ENCODE results near the gene APC2. TPM values are rescaled to one million over a fixed set of nuclear protein-coding genes. Genes with fewer than 3 reads are reported as not detected.

APC2 gene
- not detected in 2 replicates for total RNA-seq (2014; rRNA removed; shearing (Covaris generic); ENCODE audit: low replicate concordance)

DNA sequence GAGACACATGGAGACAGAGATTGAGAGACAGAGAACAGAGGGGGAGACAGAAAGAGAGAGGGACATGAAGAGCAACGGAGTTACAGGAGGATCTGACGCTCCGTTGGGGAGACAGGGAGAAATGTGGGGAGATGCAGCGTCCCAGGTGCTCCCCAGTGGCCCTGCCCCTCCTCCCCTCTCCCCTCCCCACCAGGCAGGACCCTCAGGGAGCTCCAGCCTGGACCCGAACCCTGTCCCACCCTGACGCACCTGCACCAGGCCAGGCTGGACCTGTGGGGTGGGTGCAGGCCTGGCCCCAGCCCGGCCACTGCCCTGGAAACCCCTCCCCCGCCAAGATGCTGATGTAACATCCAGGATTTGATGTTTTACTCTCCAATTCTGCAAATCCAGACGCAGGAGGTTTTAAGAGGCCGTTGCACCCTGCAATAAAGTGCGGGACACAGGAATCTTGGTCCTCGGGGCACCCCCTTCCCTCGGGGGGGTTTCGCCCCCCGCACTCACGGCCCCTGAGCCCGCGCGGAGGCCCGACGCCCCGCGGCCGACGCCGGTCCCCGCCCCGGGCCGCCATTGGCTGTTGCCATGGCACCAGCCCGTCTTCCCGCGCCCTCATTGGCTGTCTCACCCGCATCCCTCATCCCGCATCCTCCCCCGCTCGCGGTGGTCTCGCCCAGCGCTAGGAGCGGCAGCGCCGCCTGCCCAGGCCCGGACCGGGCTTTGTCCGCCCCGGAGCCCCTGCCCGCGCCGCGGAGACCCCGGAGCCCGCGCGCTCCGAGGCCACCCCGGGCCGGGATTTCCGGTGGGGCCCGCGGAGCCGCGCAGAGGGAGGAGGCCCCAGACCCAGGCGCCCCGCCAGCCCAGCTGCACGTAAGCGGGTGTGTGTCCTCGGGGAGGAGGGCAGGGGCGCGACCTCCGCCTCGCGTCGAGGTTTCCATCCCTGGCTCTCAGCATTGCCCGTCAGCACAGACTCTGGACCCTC is at the start of gene APC2:
Gene APC2, plus strand, starts transcription at position 655 of the 976 bp plus-strand sequence. CDS start 2,881 bp downstream, outside the sequence.
- DNase-seq (ENCODE audit: low read depth) = no peak
- in situ Hi-C loops (cut with HindIII; ENCODE audit: low pct_unique_long_range_greater_than_20kb, low sequenced_read_pairs) = no loop called here

DNA sequence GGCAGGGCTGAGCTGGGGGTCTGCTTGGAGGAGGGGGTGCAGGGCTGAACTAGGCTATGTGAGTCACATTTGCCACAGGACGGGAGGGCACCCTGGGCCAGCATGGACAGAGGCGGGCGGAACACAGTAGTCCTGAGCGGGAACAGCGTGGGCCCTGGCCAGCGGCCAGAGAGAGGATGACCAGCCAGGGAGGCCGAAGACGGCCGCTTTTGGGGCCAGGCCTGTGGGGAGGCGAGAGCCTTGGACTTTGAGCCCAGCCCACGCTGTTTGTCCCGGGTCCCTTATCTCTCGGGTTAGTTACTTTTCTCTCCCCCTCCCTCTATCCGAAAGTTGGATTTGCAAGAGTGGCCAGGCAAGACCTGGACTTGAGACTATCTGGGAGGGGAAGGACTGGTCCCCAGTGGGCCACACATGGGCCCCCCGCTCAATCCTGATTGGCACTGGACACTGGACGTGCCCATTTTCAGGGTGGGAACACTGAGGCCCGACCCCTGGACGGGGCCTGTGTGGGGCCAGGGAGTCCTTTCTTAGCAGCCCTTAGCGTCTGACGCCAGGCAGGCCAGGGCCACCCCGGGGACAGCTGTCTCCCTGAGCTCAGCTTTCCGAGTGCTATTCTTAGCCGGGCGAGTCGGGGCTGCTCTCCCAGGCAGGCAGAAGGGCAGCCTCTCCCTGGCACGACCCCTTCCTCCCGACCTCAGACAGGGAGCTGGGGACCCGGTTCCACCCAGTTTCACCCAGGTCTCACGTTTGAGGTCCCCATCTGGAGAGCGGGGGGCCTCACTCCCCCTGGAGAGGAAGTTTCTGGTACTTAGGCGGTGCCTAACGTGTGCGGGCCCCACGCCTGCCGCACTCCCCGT is 49.4 kb upstream of the APC2 start:
- in situ Hi-C loops (cut with HindIII; ENCODE audit: low pct_unique_long_range_greater_than_20kb, low sequenced_read_pairs) = no loop called here
- no peak for DNase-seq (ENCODE audit: low read depth)

DNA sequence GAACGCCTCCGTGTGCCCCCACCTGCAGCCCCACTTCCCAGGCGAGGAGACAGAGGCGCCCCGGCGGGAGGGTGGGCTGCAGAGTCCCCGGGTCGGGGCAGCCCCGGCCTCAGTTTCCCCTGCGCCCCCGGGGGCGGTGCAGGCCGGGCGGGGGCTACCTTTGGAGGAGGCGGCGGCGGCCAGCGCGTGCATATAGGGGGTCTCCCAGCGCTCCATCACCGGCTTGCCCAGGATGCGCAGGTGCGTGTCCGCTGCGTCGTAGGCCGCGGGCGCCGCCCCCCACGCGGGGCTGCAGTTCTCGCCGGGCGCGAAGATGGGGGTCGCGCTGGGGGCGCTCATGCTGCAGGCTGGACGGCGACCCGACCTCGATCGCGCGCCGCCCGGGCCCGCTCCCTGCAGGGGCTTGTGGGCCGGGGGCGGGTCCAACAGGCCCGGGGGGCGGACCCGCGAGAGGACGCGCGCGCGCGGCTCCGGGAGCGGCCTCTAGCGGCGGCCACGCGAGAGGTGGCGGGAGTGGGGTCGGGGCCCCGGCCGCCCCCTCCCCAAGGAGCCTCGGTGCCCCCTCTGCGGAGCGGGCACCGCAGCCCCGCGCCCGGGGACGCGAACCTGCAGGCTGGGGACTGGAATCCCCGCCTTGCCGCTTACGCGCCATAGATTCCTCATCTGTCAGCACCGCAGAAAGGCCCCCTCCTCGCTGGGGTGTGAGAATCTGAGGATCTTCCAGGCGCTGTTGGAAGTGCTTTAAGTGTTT is 48.6 kb upstream of the APC2 start, which contains the start of gene GAMT:
Gene GAMT, minus strand, starts transcription at position 405 of the 751 bp plus-strand sequence. Its CDS starts 66 bp downstream, at position 339.
- DNase-seq (ENCODE audit: low read depth) = no peak
- in situ Hi-C loops (cut with HindIII; ENCODE audit: low pct_unique_long_range_greater_than_20kb, low sequenced_read_pairs) = no loop called here

GRCh38 chr19:1401889-1402217 is 48.1 kb upstream of the APC2 start:
- no peak for DNase-seq (ENCODE audit: low read depth)
- in situ Hi-C loops (cut with HindIII; ENCODE audit: low pct_unique_long_range_greater_than_20kb, low sequenced_read_pairs) = no loop called here

- in situ Hi-C loops (cut with HindIII; ENCODE audit: low pct_unique_long_range_greater_than_20kb, low sequenced_read_pairs) = no loop called here
- no peak for DNase-seq (ENCODE audit: low read depth)
Observed at GRCh38 chr19:1402411-1403070, 47.4 kb upstream of the APC2 start.

DNA sequence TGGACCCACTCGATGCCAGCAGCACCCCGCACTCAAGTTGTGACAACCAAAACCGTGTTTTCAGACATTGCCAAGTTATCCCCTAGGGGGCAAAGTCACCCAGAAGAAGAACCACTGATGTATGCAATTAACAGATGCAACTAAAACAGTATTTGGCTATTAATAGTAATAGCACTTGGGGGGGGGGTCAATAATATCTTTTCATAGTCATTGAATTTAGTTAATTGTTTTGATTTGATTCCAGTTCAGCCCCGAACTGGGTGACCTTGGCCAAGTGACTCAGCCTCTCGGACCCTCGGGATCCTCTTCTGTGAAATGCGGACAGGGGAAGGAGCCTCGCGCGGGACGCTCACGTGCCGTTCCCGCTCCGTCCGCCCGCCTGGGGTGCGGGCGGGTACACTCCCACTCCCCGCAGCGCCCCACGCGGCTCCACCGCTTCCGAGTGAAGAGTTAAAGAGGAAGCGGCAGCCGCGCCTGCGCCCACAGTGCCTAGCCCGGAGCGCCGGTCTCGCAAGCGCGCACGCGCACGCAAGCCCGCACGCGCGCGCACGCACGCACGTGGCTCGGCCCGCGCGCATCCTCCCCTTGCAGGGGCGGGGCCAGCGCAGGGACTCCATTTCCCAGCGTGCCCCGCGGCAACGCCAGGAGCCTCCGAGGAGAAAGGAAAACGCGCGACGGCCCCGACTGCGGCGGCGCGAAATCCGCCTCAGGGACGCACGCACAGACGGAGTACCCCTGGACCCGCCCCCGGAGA is 43.0 kb upstream of the APC2 start:
- in situ Hi-C loops (cut with HindIII; ENCODE audit: low pct_unique_long_range_greater_than_20kb, low sequenced_read_pairs) = no loop called here
- peak; percentile 95 for DNase-seq (ENCODE audit: low read depth)

GRCh38 chr19:1407528-1408299 is 42.2 kb upstream of the APC2 start, which contains the start of gene DAZAP1:
DAZAP1 (plus strand) TSS chr19:1407586; CDS start chr19:1407774, 188 bp downstream.
- in situ Hi-C loops (cut with HindIII; ENCODE audit: low pct_unique_long_range_greater_than_20kb, low sequenced_read_pairs) = no loop called here
- no peak for DNase-seq (ENCODE audit: low read depth)

- no peak for DNase-seq (ENCODE audit: low read depth)
- in situ Hi-C loops (cut with HindIII; ENCODE audit: low pct_unique_long_range_greater_than_20kb, low sequenced_read_pairs) = no loop called here
Observed at GRCh38 chr19:1408300-1409203, 41.4 kb upstream of the APC2 start.

- no peak for DNase-seq (ENCODE audit: low read depth)
- in situ Hi-C loops (cut with HindIII; ENCODE audit: low pct_unique_long_range_greater_than_20kb, low sequenced_read_pairs) = no loop called here
Observed at GRCh38 chr19:1409204-1410005, 40.5 kb upstream of the APC2 start.

GRCh38 chr19:1410136-1410786 is 39.7 kb upstream of the APC2 start:
- in situ Hi-C loops (cut with HindIII; ENCODE audit: low pct_unique_long_range_greater_than_20kb, low sequenced_read_pairs) = no loop called here
- peak; percentile 32 for DNase-seq (ENCODE audit: low read depth)

GRCh38 chr19:1410789-1411188 is 39.1 kb upstream of the APC2 start:
- in situ Hi-C loops (cut with HindIII; ENCODE audit: low pct_unique_long_range_greater_than_20kb, low sequenced_read_pairs) = no loop called here
- no peak for DNase-seq (ENCODE audit: low read depth)

DNA sequence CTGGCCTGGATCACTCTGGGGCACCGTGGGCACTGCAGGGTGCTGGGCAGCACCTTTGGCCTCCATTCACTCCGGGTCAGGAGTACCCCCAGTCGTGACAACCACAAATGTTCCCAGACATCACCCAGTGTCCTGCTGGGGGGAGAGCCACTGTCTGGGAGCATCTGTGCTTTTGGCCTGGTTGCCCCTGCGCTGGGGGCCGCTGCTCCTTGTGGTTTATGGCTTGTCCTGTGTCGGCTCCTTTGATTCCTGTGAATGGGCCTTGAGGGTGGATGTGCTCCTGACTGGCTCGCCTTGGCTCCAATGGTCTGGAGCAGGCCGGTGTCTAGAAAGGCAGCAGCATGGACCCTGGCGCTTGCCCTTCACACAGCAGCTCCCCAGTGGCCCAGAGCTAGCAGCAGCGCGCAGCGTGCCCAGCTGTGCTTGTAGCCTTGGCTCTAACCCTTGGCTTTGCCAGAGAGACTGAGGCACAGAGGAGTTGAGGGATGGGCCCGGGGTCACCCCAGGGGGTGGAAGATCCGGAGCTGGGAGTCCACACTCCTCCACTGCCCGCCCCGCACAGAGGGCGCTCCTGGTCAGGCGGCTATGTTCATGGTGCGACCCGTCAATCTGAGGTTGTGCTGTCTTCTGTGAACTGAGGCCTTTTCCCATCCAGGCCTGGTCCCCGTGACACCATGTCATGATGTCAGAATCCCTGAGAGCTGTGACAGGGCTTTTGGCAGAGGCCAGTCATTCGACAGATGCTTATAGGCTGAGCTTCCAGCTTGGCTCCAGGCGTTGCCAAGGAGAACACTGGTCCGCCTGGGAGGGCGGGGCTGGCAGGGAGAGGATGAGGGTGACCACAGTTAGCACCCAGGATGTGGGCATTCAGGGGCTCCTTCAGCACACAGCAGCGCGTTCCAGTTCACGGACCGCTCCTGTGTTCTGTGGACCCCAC is 38.4 kb upstream of the APC2 start:
- no peak for DNase-seq (ENCODE audit: low read depth)
- in situ Hi-C loops (cut with HindIII; ENCODE audit: low pct_unique_long_range_greater_than_20kb, low sequenced_read_pairs) = no loop called here

GRCh38 chr19:1412323-1412923 is 37.5 kb upstream of the APC2 start:
- DNase-seq (ENCODE audit: low read depth) = no peak
- in situ Hi-C loops (cut with HindIII; ENCODE audit: low pct_unique_long_range_greater_than_20kb, low sequenced_read_pairs) = no loop called here

All from Caki2 (cell line).